ENCODE results near the gene TMEM101.
"Not testable (repeated sequence)": the region's sequence is repeated elsewhere in the genome, so short reads cannot be mapped to it uniquely, and the experiment has no call there.

Gene TMEM101

DNA sequence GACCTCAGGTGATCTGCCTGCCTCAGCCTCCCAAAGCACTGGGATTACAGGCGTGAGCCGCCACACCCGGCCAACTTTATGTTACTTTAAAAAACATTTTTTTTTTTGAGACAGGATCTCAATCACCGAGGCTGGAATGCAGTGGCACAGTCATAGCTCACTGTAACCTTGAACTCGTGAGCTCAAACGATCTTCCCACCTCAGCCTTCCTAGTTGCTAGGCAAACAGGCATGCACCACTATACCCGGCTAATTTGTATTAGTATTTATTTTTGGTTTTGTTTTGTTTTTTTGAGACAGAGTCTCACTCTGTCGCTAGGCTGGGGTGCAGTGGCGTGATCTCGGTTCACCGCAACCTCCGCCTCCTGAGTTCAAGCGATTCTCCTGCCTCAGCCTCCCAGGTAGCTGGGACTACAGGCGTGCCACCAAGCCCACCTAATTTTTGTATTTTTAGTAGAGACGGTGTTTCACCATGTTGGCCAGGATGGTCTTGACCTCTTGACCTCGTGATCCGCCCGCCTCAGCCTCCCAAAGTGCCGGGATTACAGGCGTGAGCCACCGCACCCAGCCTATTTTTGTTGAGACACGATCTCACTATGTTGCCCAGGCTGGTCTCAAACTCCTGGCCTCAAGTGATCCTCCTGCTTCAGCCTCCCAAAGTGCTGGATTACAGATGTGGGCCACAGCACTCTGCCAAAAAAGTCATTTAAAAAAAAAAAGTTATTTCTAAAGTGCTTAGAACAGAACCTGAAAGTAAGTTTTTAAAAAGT lies 42.1 kb downstream of the TMEM101 start:
- not testable (repeated sequence) for DNase-seq

DNA sequence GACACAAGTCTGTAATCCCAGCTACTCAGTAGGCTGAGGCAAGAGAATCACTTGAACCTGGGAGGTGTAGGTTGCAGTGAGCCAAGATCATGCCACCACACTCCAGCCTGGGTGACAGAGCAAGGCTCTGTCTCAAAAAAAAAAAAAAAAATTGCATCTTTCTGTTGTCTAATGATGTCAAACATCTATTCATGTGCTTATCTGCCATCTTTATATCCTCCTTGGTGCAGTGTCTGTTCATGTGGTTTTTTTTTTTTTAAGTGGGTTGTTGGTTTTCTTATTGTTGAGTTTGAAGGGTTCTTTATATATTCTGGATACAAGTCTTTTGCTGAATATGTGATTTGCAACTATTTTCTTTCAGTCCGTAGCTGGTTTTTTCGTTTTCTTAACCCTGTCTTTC lies 43.3 kb downstream of the TMEM101 start:
- not testable (repeated sequence) for DNase-seq

DNA sequence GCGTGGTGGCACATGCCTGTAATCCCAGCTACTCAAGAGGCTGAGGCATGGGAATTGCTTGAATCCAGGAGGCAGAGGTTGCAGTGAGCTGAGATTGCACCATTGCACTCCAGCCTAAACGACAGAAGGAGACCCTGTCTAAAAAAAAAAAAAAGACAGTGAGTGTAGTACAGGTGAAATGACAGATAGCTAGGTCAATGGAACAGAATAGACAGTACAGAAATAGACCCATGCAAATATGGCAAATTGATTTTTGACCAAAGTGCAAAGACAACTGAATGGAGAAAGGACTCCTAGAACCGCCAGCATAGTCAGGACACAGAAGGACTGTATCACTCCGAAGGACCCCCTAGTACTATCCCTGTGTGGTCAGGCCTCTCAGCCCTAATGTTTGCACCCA lies 44.4 kb downstream of the TMEM101 start:
- no peak for DNase-seq

DNA sequence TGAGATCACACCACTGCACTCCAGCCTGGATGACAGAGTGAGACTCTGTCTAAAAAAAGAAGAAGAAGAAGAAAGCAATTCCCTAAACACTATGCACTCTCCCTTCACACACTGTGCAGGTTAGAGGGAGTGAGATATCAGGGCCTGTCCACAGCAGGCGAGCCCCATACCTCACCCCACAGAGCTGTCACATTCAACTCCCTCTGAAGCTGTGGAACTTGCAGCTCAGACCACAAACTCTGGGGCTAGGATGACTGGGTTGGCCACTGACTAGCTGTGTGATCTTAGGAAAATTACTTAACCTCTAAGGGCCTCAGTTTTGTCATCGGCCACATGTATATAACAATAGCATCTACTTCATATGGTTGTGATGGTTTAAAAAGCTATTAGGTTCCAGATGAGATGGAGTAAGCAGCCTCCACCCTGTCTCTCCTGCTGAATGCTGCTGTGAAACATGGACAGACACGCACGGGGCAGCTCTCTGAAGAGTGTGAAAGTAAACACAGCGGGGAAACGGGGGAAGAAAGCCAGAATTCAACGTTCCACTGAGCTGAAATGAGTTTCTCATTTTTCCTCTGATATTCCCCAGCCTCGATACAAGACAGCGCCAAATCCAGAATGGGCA lies 47.4 kb downstream of the TMEM101 start:
- DNase-seq = no peak

DNA sequence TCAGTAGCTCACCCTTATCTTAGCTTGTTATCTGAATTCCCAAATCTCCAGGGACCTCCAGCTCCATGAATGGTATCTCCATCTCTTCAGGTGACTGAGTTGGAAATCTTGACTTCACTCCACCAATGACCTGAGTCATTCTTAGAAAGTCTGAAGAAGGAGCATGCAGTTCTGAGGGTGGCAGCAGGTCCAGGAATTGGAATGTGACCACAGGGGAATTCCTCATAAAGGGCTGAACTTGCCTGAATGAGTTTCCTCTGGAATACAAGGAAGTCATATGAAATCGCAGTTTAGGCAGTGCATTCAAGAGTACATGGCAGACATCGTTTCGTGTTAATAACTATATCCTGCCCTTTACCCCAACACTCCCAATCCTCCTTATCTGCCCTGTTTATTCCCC lies 48.5 kb downstream of the TMEM101 start:
- DNase-seq = no peak

DNA sequence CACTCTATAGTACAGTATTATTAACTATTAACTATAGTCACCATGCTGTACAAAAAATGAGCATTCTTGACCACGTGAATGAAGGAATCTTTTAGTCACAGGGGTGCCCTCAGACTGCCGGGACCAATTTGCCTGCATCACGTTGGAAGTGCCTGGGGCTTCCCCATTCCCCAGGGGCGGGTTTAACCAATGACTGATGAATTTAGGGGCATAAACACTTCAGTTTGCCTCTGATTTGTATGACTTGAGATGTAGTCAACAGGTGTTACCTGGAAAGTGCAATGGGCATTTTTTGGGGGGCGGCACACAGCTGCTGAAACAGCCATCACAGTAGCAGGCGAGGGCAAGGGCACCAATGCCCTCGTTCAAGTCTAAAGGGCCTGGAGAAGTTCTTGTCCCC lies 52.3 kb downstream of the TMEM101 start:
- no peak for DNase-seq

DNA sequence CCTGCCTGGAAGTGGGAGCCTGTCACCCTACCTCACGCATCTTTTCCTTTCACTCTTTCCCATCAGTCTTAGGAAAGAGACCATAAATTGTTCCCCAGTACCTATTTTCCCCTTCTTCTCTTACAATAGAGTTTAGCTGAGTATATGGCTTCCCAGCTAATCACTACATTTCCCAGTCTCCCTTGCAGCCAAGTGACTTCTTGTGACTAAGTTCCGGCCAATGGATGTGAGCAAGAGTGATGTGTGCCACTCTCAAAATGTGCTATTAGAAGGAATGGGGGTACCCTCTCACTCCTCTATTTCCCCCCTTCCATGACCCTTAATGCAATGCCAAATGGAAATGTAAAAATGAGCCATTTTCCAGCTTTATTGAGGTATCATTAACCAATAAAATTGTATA lies 52.8 kb downstream of the TMEM101 start:
- DNase-seq = no peak

DNA sequence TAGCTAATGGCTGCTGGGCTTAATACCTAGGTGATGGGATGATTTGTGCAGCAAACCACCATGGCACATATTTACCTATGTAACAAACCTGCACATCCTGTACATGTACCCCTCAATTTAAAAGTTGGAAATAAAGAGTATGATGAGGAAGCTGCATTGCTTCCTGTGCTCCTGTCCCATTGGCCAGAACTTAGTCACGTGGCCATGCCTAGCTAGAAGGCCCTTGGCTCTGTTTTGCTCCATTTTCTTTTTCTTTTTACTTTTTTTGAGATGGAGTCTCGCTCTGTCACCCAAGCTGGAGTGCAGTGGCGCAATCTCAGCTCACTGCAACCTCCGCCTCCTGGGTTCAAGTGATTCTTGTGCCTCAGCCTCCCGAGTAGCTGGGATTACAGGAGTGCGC lies 53.5 kb downstream of the TMEM101 start:
- not testable (repeated sequence) for DNase-seq

Data from DMS53 (cell line).